Measurements from ENCODE around the gene TBC1D22A. TPM values are rescaled to one million over a fixed set of nuclear protein-coding genes. Genes with fewer than 3 reads are reported as not detected.

TBC1D22A gene
- total RNA-seq, 4 donors from 2014 or later = 42.6 to 70.4 (median 55.1) TPM

DNA sequence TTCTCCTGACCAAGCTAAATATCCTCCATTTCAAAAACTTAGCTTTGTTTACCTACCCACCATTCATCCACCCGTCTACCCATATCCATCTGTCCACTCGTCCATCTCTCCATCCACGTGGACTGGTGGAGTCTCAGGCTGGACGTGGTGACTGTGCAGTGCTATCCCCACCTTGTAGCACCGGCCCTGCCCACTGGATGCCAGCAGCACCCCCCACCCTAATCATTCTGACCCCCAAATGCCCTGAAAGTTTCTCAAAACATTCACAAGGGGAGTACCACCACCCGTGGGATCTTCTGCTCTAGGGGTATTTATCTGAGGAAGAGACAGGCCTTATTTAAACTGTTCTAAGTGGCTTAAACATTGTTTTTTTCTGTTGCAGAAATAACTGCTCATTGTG, 206.4 kb downstream of the TBC1D22A start:
- no peak for DNase-seq
- H3K27me3 ChIP-seq = no peaks in the 10 kb centered on the region
- no peak overlapping the region for H3K27ac ChIP-seq
- TF ChIP-seq POLR2A (IDR thresholded peaks at IDR 0.05) = no peak
- TF ChIP-seq, protein P1, sequence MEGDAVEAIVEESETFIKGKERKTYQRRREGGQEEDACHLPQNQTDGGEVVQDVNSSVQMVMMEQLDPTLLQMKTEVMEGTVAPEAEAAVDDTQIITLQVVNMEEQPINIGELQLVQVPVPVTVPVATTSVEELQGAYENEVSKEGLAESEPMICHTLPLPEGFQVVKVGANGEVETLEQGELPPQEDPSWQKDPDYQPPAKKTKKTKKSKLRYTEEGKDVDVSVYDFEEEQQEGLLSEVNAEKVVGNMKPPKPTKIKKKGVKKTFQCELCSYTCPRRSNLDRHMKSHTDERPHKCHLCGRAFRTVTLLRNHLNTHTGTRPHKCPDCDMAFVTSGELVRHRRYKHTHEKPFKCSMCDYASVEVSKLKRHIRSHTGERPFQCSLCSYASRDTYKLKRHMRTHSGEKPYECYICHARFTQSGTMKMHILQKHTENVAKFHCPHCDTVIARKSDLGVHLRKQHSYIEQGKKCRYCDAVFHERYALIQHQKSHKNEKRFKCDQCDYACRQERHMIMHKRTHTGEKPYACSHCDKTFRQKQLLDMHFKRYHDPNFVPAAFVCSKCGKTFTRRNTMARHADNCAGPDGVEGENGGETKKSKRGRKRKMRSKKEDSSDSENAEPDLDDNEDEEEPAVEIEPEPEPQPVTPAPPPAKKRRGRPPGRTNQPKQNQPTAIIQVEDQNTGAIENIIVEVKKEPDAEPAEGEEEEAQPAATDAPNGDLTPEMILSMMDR (IDR thresholded peaks at IDR 0.05) = no peak
- H3K4me3 ChIP-seq = no peak overlapping the region
- H3K9me3 ChIP-seq = no peaks in the 10 kb centered on the region
- H3K4me1 ChIP-seq = peaks cover 0 to 6% (median 0%) of the 10 kb centered on the region in 4 donors
- H3K36me3 ChIP-seq = no peaks in the 10 kb centered on the region

DNA sequence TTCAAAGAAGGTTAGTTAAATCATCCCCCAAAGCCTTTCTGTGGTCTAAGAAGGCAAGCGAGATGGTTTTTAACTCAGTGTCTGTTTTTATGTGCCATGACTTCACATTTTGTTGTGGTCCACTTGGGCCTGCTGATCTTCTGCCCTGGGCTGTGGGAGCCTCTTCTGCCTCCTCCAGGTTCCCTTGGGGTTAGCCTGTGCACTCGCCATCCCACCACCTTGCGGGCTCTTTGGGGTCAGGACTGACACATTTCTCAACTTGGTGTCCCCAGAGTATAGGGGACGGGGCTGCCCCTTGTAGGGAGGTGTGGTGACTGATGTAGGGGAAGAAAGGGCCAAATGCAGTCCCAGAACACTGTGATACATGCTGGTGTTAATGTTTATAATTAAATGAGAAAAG, 207.0 kb downstream of the TBC1D22A start:
- Histone ChIP-seq H3K27ac (no peak overlapping the region), H3K4me1 (peaks cover 0 to 6% (median 0%) of the 10 kb centered on the region in 4 donors), H3K36me3 (peaks cover 0 to 4% (median 0%) of the 10 kb centered on the region in 3 donors), H3K4me3 (no peak overlapping the region), H3K27me3 (no peaks in the 10 kb centered on the region), H3K9me3 (no peaks in the 10 kb centered on the region)
- no peak for DNase-seq
- TF ChIP-seq POLR2A (IDR thresholded peaks at IDR 0.05) = no peak
- TF ChIP-seq, protein P1 (IDR thresholded peaks at IDR 0.05) = no peak

DNA sequence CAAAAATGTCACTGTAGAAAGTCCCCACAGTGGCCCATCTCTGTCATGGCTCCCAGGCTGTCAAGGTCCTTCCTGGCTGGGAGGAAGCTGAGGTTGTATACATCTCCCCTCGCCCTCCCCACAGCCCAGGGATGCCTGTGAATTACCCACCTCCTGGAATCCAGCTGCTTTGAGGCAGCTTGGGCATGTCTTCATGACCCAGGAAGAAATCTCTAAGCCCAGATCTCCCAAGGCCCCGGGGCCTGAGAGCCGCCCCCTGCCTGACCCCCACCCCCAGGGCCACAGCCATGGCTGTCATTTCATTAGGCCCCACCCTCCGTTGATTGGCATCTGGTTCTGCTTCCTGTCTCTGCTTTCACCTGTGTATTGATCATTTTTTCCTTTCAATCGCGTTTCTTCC, 207.5 kb downstream of the TBC1D22A start:
- no peaks in the 10 kb centered on the region for H3K9me3 ChIP-seq
- no peak for DNase-seq
- no peak overlapping the region for H3K27ac ChIP-seq
- no peaks in the 10 kb centered on the region for H3K27me3 ChIP-seq
- H3K36me3 ChIP-seq = peaks cover 0 to 9% (median 0%) of the 10 kb centered on the region in 3 donors
- H3K4me1 ChIP-seq = peaks cover 0 to 6% (median 0%) of the 10 kb centered on the region in 4 donors
- TF ChIP-seq, protein P1 (IDR thresholded peaks at IDR 0.05) = no peak
- TF ChIP-seq POLR2A (IDR thresholded peaks at IDR 0.05) = no peak
- H3K4me3 ChIP-seq = no peak overlapping the region

DNA sequence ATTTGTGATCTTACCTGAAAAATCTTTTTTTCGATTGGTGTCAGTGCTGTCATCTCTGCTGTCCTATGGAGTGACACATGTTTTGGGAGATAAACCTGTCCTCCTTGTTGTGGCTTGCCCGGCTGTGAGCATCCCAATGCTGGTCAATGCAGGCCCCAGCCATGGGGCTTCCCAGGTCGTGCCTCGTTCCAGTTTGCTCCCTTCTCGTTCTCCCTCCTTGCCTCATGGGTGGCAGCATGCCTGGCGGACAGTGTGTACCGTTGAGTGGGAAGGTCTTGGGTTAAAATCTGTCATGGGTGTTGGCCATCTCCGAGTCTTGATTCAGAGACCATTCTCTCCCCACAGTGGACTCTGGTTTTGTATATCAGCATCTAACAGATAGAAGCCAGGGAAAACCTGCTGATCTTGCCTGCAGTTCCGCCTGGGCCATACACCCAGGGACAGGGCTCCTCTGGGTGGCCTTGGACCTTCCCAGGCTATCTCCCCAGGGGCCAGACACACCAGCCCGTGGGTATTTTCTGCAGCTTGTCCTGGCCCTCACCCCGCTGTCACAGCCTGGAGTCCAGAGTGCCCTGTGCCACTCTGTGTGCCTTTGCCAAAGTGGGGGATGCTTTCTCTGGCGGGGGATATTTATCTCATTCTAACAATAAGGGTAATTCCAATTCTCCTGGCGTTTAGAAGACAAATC, 208.1 kb downstream of the TBC1D22A start:
- Histone ChIP-seq H3K27ac (peak overlapping the region in 2 of 4 donors; percentile 28 to 55), H3K36me3 (peaks cover 0 to 15% (median 0%) of the 10 kb centered on the region in 3 donors), H3K4me1 (peaks cover 0 to 6% (median 0%) of the 10 kb centered on the region in 4 donors), H3K4me3 (no peak overlapping the region), H3K27me3 (no peaks in the 10 kb centered on the region), H3K9me3 (no peaks in the 10 kb centered on the region)
- TF ChIP-seq, protein P1 (IDR thresholded peaks at IDR 0.05) = no peak
- no peak for TF ChIP-seq POLR2A (IDR thresholded peaks at IDR 0.05)
- no peak for DNase-seq

DNA sequence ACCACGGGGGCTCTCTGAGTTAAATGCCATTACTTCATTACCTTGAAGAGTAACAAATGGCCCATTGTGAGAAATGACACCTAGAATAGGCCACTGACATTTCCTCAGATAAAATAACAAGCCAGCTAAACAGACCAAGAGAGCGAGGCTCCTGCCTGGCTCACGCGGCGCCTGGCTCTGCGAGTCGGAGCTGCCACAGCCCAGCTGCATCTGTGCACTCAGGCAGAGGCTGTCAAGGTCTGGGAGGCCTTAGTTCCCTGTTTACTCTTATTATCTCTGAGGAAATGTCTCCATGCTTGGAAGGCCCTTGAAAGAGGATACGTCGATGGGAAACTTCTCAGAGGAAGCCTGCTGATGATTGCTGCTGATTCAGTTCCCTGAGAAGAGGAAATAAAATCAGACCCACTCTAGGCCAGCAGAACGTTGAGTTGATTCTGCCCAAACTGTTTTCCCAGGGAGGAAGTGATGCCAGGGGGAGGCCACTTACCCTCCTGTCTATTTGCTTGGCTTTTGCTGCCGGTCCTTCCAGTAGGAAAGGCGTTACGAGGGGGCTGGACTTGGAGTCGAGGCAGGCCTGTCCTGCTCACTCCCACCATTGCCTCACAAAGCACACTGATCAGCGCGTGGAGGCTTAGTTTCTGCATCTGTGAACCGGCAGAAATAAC, 208.8 kb downstream of the TBC1D22A start:
- peaks cover 0 to 6% (median 0%) of the 10 kb centered on the region in 4 donors for H3K4me1 ChIP-seq
- H3K36me3 ChIP-seq = peaks cover 0 to 16% (median 0%) of the 10 kb centered on the region in 3 donors
- H3K27ac ChIP-seq = peak overlapping the region in 2 of 4 donors; percentile 28 to 55
- no peaks in the 10 kb centered on the region for H3K27me3 ChIP-seq
- DNase-seq = no peak
- TF ChIP-seq, protein P1 (IDR thresholded peaks at IDR 0.05) = no peak
- no peak for TF ChIP-seq POLR2A (IDR thresholded peaks at IDR 0.05)
- H3K9me3 ChIP-seq = no peaks in the 10 kb centered on the region
- no peak overlapping the region for H3K4me3 ChIP-seq

Measured in Peyer's patch (tissue), 4 donors.